Measurements from ENCODE around the gene FANCG.

Gene FANCG

GRCh38 chr9:35079426-35080341 lies at the start of gene FANCG:
Gene FANCG, minus strand, starts transcription at chr9:35079942. Its CDS starts 418 bp downstream, at chr9:35079524.
- FAIRE-seq = no peak

DNA sequence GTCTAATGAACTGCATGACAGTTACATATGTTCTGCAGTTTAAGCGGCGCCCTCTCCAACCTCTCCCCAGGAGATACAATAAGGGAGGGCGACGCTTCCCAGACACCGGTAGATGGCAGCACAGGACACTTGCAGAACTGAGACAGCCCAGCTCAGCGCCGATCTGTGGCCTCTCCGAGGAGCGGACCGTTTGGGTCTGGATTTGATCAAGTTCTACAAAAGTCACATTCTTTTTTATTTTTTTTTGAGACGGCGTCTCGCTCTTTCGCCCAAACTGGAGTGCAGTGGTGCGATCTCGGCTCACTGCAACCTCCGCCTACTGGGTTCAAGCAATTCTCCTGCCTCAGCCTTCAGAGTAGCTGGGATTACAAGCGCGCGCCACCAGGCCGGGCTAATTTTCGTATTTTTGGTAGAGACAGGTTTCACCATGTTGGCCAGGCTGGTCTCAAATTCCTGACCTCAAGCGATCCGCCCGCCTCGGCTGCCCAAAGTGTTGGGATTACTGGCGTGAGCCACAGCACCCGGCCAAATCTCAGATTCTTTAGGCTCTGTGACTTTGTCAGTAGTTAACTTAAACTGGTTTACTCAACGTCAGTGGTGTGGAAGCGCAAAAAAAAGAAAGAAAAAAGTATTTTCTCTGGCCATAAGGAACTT lies 37.3 kb upstream of the FANCG start:
- FAIRE-seq = peak; percentile 41

- no peak for FAIRE-seq
These were observed 36.8 kb upstream of the FANCG start for GRCh38 chr9:35116539-35116897.

DNA sequence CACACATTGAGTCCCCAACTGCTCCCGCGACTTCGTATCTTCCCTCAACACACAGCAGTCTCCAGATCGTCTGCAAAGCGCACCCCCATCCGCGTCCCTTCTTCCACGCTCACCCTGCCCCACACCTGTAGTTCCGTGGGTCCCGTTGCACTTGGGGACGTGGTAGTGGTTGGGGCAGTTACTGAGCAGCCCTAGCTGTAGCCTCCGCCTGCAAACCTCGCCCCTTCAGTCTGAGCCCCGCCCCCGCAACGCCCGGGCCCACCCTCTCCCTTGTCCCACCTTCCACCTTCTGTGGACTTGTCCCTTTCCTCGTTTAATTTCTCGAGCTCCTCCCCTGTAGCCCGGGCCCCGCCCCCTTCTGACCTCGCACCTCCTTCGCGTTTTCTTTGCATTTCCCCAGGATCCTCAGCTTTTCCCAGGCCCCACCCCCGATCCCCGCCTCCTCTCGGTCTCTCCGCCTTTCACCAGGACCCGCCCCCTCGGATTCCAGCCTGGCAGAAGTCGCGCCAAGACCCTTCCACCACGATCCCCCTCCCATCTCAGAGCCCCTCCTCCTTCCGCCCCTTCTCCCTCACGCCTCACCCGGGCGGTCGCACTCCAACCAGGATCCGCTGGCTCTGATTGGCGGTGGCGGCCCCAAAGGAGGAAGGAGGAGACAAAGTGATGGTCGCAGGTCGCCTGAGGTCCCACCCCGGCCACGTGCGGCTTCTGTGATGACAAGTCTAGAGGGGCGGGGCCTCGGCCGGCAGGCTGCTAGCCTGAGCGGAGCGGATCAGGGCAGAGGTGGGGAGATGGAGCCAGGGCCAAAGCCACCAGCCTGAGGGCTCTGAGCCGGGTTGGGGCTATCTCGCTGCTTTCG lies 36.2 kb upstream of the FANCG start, which contains the start of gene ATOSB:
Gene ATOSB, minus strand, starts transcription at position 183 of the 859 bp plus-strand sequence. CDS start 7,588 bp downstream, outside the sequence.
- FAIRE-seq = peak; percentile 89

GRCh38 chr9:35114840-35115628 lies 35.3 kb upstream of the FANCG start:
- no peak for FAIRE-seq

- FAIRE-seq = peak; percentile 87
These were observed 34.5 kb upstream of the FANCG start for GRCh38 chr9:35114113-35114839.

DNA sequence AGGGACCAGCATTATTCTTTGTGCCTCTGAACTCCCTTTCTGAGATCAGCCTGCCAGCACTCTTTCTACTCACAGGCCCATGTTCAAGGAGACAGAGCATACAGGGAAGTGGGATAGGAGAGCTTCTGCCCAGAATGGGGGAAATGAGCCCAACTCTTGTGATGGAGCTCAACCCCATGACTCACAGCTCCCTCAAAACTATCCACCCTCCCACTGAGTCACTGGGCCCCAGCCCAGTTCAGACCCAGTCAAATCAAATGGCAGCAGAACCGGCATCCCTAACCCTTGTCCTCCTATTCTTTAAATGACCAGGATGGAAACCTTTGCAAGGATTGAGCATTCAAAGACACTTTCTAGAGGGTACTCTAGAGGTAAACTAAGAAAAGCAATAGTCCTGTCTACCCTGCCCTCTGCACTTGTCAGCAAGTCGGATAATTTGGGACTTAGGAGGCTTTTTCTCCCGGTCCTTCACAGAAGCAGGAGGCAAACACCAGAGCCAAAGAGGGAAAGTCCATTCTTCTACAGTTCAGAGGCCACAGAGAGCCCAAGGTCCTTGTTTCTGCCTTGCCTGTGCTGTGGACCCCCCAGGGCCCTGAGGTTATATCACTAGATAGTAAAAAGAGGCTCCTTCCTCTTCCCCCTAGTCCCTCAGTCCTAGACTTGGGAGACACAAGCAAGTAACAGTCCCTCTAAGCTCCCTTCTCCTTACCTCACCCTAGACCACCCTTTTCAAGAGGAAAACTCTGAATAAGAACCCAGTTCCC lies 32.7 kb upstream of the FANCG start:
- FAIRE-seq = no peak

GRCh38 chr9:35111001-35111933 lies 31.5 kb upstream of the FANCG start:
- peak; percentile 46 for FAIRE-seq

GRCh38 chr9:35110327-35110761 lies 30.6 kb upstream of the FANCG start:
- no peak for FAIRE-seq

DNA sequence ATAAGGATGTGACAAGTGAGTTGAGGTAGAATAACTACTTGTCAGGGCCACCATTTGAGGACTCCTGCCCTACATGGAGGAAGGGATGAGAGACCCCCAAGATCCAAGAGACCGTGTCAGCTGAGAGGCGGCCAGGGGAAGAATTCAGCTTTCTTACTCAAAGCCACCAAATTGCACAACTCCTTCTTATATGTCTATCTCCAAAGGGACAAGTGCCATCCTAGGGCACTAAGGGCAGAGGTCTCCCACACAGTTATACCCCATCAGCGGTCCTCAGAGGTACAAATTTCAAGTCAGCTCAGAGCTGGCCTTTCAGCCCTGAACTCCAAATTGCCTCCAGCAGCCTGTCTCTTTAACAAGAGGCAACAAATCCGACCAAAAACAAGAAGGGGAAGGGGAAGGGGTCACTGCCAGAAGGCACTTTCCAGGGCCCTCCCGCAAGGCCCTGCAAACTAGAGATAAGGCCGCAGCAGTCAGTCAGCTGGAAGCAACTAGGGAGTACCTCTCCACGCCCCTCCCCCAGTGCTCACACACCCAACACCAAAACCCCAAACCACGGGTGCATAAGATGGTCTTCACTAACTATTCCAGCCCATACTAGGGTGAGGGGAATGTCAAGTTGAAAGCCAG lies 29.3 kb upstream of the FANCG start:
- FAIRE-seq = no peak

- no peak for FAIRE-seq
These were observed 28.7 kb upstream of the FANCG start for GRCh38 chr9:35108461-35108860.

GRCh38 chr9:35107297-35108290 lies 27.9 kb upstream of the FANCG start:
- no peak for FAIRE-seq

DNA sequence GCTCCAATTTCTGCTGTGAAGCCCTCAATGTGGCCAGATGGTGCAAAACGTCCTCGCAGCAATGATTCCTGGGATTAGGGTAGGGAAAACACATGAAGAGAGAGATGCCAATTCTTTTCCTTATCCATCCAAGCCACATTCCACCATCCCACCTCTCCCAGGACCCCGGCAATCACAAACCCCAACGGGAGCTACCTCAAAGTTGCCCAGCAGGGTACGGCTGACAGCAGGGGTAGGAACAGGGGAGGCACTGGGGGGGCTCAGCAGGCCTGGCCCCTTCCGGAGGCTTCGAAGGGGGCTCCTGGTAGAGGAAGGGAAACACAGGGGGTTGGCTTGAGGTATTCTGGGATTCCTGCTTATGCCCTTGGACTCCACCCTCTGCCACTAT lies 26.6 kb upstream of the FANCG start:
- FAIRE-seq = no peak

DNA sequence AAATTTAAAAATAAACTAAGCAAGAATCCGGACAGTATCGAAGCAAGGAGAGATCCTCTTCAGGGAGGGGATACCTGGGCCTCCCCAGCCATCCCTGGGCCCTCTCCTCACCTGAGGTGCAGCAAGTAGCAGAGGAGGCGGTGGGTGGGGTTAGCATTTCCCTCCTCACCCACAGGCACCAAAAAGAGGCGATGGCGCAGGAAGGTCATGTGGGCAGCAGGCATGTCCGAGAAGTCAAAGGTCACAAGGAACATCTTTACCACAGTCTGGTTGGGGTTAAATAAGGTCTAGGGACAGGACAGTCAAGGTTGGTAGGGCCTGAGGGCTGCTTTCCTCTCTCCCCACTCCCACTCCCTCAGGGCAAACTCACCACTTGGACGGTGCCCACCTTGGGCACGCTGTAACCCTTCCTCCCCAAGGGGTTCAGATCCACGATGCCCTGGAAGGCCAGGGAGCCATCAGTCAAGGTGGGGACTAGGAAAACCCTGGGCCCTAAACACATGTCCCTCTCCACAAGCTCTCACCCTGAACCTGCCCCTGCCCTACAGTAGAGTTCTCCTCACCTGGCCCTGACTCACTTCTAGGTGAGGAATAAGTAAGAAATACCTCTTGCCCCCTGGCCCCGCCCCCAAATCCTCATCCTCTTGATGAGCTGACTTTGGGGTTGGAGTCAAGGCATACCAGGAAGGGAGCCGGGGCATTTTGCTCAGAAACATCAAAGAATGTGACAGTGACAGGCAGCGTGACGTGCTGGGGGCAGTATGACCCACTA lies 26.0 kb upstream of the FANCG start:
- FAIRE-seq = no peak

- FAIRE-seq = no peak
These were observed 25.4 kb upstream of the FANCG start for GRCh38 chr9:35105126-35105525.

- no peak for FAIRE-seq
These were observed 24.8 kb upstream of the FANCG start for GRCh38 chr9:35104586-35104985.

DNA sequence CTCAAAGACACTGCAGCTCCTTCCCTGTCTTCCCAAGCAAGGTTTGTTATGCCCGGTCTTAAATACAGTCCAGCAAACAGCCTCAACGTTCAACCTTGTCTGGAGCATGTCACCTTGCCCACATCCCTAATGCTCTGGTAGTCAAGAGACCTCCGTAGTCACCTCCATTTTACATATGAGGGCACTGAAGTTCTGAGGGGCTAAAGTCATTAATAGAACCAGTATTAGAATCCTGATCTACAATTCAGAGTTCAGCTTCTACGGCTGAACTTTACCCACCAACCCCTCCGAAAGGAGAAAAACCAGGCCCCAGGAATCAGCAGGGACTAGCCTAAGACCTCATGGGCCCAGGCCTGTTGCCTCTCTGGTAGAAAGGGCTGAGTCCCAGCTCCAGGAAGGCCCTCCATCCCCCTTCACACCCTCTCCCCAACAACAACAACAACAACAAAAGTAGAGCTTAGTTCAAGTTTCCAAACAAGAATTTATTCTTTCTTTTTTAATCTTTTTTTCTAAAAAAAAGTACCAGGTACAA lies 24.0 kb upstream of the FANCG start:
- FAIRE-seq = no peak

Measured in TTC549 (cell line).